ENCODE results near the gene ZNF607. TPM values are rescaled to one million over a fixed set of nuclear protein-coding genes. Genes with fewer than 3 reads are reported as not detected.
"Not testable (repeated sequence)": the region's sequence is repeated elsewhere in the genome, so short reads cannot be mapped to it uniquely, and the experiment has no call there.

The ZNF607 gene
- total RNA-seq, 1 donor: 3.2 TPM

DNA sequence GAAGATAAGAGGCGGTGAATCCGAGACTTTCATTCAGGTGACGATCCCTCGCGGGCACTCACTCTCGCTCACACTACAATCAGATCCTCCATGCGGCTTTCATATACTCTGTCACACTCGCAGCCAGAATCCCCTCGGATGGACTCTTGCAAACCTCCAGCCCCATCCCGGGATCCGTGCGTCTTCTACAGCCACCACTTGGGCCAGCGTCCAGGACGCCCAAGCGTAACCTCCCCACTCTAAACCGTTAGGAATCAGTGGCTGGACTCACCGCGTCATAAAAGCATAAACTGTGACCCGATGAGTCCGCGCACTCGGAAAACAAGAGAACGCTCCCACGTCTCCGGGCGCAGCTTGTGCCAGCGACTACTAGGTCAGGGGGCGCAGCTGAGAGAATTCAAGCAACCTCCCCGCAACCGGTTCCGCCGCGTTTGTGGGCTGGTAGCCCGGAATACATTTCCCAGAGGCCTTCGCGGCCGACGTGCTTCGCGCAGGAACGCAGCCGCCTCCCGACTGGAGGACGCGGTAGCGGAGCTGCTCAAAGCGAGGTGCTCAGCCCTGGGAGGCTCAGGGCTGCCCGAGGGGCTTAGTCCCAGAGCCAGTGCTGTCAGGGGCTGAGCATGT, 27.6 kb downstream of the ZNF607 start:
- peak overlapping the region; percentile 69 for H3K4me3 ChIP-seq (ENCODE audit: low read depth, low read length)
- peak; percentile 65 for DNase-seq (ENCODE audit: low read depth)

GRCh38 chr19:37683520-37683919, 36.0 kb downstream of the ZNF607 start:
- TF ChIP-seq CTCF (IDR thresholded peaks at IDR 0.05; ENCODE audit: insufficient read depth, low read length): no peak

More for the DNA sequence above, 27.6 kb downstream of the ZNF607 start:
- TF ChIP-seq CTCF (IDR thresholded peaks at IDR 0.05; ENCODE audit: insufficient read depth, low read length): no peak

DNA sequence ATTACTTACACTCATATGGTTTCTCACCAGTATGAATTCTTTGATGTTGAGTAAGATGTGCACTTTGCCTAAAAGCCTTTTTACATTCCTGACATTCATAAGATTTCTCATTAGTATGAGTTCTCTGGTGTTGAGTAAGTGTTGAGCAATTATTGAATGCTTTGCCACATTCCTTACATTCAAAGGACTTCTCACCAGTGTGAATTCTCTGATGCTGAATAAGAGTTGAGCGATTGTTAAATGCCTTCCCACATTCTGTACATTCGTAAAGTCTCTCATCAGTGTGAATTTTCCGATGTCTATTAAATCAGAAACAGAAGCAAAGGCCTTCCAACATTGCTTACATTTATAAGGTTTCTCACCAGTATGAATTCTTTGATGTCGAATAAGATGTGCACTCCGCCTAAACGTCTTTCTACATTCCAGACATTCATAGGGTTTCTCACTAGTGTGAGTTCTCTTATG, 50.1 kb downstream of the ZNF607 start:
- no peak for TF ChIP-seq CTCF (IDR thresholded peaks at IDR 0.05; ENCODE audit: insufficient read depth, low read length)
- no peak overlapping the region for H3K4me3 ChIP-seq (ENCODE audit: low read depth, low read length)
- no peak for DNase-seq (ENCODE audit: low read depth)

More at GRCh38 chr19:37683520-37683919, 36.0 kb downstream of the ZNF607 start:
- no peak overlapping the region for H3K4me3 ChIP-seq (ENCODE audit: low read depth, low read length)
- no peak for DNase-seq (ENCODE audit: low read depth)

DNA sequence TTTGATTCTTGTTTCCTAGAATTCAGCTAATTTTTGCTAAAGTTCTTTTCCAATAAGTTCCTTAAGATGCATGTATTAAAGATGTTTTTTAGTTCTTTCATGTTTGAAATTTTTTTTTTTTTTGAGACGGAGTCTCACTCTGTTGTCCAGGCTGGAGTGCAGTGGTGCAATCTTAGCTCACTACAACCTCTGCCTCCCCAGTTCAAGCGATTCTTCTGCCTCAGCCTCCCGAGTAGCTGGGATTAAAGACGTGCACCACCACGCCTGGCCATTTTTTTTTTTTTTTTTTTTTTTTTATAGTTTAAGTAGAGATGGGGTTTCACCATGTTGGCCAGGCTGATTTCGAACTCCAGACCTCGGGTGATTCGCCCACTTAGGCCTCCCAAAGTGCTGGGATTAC, 62.4 kb downstream of the ZNF607 start:
- not testable (repeated sequence) for H3K4me3 ChIP-seq (ENCODE audit: low read depth, low read length); DNase-seq (ENCODE audit: low read depth)

- TF ChIP-seq CTCF (IDR thresholded peaks at IDR 0.05; ENCODE audit: insufficient read depth, low read length): no peak
- peak; percentile 72 for DNase-seq (ENCODE audit: low read depth)
- H3K4me3 ChIP-seq (ENCODE audit: low read depth, low read length): peak overlapping the region; percentile 87
These were observed 63.7 kb downstream of the ZNF607 start for GRCh38 chr19:37655689-37656371.

- no peak for TF ChIP-seq CTCF (IDR thresholded peaks at IDR 0.05; ENCODE audit: insufficient read depth, low read length)
- peak; percentile 79 for DNase-seq (ENCODE audit: low read depth)
- H3K4me3 ChIP-seq (ENCODE audit: low read depth, low read length): peak within 1 kb of the TSS; percentile 87
These were observed 64.3 kb downstream of the ZNF607 start, which contains the start of gene ZFP30 for GRCh38 chr19:37655301-37655688. TSS of gene ZFP30 (minus strand) at chr19:37655465. CDS start at chr19:37647822, 7,643 bp downstream.

DNA sequence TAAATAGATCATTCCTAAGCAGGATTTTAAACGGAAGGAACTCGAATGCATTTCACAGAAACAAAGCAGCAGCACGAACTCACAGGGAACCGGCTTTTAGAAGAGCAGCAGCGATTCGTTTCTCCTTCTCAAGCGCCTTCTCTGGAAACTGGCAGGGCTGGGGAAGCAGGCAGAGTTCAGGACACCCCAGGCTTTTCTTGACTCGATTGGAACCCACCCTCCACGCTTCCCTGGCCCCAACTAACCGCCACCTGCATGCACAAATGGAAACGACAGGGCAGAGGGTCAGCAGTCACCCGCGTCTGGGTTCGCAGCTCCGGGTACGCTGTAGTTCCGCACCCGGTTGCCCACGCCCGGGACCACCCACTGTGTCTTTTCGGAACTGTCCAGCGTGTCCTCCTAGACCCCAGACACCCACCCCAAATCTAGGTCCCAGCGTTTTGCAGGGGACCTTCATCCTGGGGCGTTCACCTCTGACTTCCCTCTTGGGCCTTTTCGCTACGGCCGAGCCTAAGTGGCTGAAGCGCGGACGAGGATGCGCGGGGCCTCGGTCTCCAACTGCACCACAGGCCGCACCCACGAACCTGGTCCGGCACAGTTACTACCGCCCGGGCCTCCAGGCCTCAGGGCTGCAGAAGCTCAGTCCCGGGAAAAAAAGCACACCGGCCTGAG, 64.8 kb downstream of the ZNF607 start:
- DNase-seq (ENCODE audit: low read depth): peak; percentile 35
- no peak for TF ChIP-seq CTCF (IDR thresholded peaks at IDR 0.05; ENCODE audit: insufficient read depth, low read length)
- H3K4me3 ChIP-seq (ENCODE audit: low read depth, low read length): peak overlapping the region; percentile 87

All from fibroblast of the aortic adventitia (primary cell).